K562 (cell line): ENCODE data around the gene ACTN4. TPM values are rescaled to one million over a fixed set of nuclear protein-coding genes. Genes with fewer than 3 reads are reported as not detected.

ENCODE experiments used
- COPS2 ChIP-seq: fragments of 450-650 bp; conservative IDR thresholded peaks from 2 replicates; pipeline ENCODE4 v1.6.1; 2016; ENCODE audit warnings: mild to moderate bottlenecking, moderate library complexity
- KLF13 ChIP-seq: fragments of 450-650 bp; IDR thresholded peaks from 2 replicates; pipeline ENCODE4 v1.6.1; 2016; ENCODE audit warnings: missing genetic modification characterization, low read depth, mild to moderate bottlenecking, missing compliant biosample characterization, moderate library complexity, borderline replicate concordance
- MYNN ChIP-seq, 2 experiments: sonication (generic); formaldehyde crosslinking in 1 of 2; IDR thresholded peaks; 2 replicates each; pipeline versions ENCODE4 v1.5.0 to v1.6.1; 2016 to 2020; ENCODE audit warnings: antibody characterized with exemption in 1 of 2, missing genetic modification reagents in 1 of 2
- RBM34 ChIP-seq: fragments of 200-400 bp; formaldehyde crosslinking; IDR thresholded peaks from 2 replicates; pipeline ENCODE4 v1.6.1; 2018; ENCODE audit warnings: low read length, borderline replicate concordance; ENCODE audit not compliant: insufficient read depth
- ZC3H4 ChIP-seq: sonication (generic); formaldehyde crosslinking; IDR thresholded peaks from 2 replicates; pipeline ENCODE4 v1.9.0; 2021; ENCODE audit warnings: missing genetic modification reagents, borderline replicate concordance
- polyA plus RNA-seq, 8 experiments: library from polyadenylated mRNA; depleted of rRNA in 4 of 8; stranded (reverse) in 5 of 8; unstranded in 3 of 8; fragments of >200 nt; fragmentation: Nextera tagmentation in 2 of 8; fragmentation: Illumina TruSeq in 1 of 8; extraction: Ambion mirVana in 2 of 8; extraction: Trizol in 1 of 8; gene quantifications; 2 replicates each; pipeline versions ENCODE4 v1.2.1 to v1.2.3, GENCODE V29; 2011 to 2014; ENCODE audit warnings: inconsistent platforms in 1 of 8, missing spikeins in 1 of 8
- total RNA-seq, 7 experiments: library from RNA; depleted of rRNA in 6 of 7; stranded (reverse); fragments of >200 nt in 6 of 7; fragmentation: Illumina TruSeq in 2 of 7; extraction: Trizol in 2 of 7; gene quantifications; 2 replicates each; pipeline versions ENCODE4 v1.2.1 to v1.2.3, GENCODE V29; 2011 to 2021; ENCODE audit warnings: low replicate concordance in 1 of 7
- TF ChIP-seq, protein P1 (sequence below): sonication (generic); formaldehyde crosslinking; IDR thresholded peaks from 2 replicates; pipeline ENCODE4 v1.8.0; 2023; ENCODE audit warnings: mild to moderate bottlenecking, missing genetic modification reagents
- TF ChIP-seq, protein P2 (sequence below): sonication (generic); formaldehyde crosslinking; IDR thresholded peaks from 2 replicates; pipeline ENCODE4 v1.8.0; 2022; ENCODE audit warnings: mild to moderate bottlenecking, low read depth, missing genetic modification reagents
- TF ChIP-seq, protein P3 (sequence below): sonication (generic); formaldehyde crosslinking; IDR thresholded peaks from 2 replicates; pipeline ENCODE4 v1.8.1; 2022; ENCODE audit warnings: missing genetic modification reagents

The ACTN4 gene
- total and polyA plus RNA-seq, 9 of the 15 experiments (the other 6 are each of a cell fraction or from before 2014, with no cell fraction given), result 3.1 to 385 (median 125) TPM

DNA sequence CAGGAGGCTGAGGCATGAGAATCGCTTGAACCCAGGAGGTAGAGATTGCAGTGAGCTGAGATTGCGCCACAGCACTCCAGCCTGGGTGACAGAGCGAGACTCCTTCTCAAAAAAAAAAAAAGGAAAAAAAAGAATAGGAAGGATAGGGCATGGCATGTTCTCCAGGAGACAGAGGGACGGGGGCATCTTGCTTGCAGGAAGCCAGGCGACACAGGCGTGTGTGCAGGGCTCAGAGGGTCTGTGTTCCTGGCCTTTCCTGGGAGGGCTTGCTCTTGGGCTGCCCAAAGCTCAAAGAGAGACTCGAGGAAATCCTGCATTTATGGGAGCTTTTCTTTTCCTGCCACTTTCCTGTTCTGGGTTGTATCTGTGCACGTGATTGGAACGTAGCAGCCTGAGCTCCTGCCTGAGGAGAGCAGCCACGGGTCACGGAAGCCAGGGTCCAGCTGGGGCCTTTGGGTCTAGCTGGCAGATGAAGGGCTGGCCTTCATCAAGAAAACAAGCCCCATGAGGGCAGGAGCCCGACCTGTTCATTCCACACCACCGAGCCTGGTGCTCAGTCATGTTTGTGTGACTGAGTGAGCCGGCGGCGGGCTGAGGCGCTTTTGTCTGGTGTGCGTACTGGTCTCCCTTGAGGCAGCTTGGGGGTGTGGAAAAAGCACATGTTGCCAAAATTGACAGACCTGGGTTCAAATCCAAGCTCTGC lies 52.3 kb downstream of the ACTN4 start (continued):
- TF ChIP-seq, protein P1, sequence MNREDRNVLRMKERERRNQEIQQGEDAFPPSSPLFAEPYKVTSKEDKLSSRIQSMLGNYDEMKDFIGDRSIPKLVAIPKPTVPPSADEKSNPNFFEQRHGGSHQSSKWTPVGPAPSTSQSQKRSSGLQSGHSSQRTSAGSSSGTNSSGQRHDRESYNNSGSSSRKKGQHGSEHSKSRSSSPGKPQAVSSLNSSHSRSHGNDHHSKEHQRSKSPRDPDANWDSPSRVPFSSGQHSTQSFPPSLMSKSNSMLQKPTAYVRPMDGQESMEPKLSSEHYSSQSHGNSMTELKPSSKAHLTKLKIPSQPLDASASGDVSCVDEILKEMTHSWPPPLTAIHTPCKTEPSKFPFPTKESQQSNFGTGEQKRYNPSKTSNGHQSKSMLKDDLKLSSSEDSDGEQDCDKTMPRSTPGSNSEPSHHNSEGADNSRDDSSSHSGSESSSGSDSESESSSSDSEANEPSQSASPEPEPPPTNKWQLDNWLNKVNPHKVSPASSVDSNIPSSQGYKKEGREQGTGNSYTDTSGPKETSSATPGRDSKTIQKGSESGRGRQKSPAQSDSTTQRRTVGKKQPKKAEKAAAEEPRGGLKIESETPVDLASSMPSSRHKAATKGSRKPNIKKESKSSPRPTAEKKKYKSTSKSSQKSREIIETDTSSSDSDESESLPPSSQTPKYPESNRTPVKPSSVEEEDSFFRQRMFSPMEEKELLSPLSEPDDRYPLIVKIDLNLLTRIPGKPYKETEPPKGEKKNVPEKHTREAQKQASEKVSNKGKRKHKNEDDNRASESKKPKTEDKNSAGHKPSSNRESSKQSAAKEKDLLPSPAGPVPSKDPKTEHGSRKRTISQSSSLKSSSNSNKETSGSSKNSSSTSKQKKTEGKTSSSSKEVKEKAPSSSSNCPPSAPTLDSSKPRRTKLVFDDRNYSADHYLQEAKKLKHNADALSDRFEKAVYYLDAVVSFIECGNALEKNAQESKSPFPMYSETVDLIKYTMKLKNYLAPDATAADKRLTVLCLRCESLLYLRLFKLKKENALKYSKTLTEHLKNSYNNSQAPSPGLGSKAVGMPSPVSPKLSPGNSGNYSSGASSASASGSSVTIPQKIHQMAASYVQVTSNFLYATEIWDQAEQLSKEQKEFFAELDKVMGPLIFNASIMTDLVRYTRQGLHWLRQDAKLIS, result no peak
- TF ChIP-seq, protein P2, sequence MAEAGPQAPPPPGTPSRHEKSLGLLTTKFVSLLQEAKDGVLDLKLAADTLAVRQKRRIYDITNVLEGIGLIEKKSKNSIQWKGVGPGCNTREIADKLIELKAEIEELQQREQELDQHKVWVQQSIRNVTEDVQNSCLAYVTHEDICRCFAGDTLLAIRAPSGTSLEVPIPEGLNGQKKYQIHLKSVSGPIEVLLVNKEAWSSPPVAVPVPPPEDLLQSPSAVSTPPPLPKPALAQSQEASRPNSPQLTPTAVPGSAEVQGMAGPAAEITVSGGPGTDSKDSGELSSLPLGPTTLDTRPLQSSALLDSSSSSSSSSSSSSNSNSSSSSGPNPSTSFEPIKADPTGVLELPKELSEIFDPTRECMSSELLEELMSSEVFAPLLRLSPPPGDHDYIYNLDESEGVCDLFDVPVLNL (CRISPR knock-in tag), result no peak
- TF ChIP-seq RBM34, result no peak
- no peak for TF ChIP-seq ZC3H4 (CRISPR knock-in tag)
- TF ChIP-seq COPS2, result no peak
- no peak for TF ChIP-seq MYNN (IDR thresholded peaks at IDR 0.05)
- TF ChIP-seq MYNN (CRISPR knock-in tag; IDR thresholded peaks at IDR 0.05), result no peak
- TF ChIP-seq KLF13 (tag), result no peak
- TF ChIP-seq, protein P3, sequence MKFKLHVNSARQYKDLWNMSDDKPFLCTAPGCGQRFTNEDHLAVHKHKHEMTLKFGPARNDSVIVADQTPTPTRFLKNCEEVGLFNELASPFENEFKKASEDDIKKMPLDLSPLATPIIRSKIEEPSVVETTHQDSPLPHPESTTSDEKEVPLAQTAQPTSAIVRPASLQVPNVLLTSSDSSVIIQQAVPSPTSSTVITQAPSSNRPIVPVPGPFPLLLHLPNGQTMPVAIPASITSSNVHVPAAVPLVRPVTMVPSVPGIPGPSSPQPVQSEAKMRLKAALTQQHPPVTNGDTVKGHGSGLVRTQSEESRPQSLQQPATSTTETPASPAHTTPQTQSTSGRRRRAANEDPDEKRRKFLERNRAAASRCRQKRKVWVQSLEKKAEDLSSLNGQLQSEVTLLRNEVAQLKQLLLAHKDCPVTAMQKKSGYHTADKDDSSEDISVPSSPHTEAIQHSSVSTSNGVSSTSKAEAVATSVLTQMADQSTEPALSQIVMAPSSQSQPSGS, result no peak
